ENCODE measurements around the gene CRTC3. TPM values are rescaled to one million over a fixed set of nuclear protein-coding genes. Genes with fewer than 3 reads are reported as not detected.

The CRTC3 gene
- total and polyA plus RNA-seq, 2 of the 13 experiments (the other 11 are each of a cell fraction or from before 2014, with no cell fraction given), result 8.4 to 11.8 TPM

DNA sequence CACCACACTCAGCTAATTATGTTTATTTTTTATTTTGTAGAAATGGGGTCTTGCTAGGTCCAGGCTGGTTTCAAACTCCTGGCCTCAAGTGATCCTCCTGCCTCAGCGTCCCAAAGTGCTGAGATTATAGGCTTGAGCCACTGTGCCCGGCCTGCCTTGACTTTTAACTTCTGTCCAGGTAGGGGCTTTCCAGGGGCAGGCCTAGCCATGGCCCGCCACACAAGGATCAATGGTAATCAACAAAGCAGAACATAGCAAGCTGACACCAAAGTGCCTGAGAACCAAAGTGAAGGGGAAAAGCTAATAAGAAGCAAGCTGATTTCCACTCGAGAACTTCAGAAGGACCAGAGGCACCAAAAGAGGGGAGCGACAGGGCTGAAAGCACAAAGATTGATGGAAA lies 9.4 kb upstream of the CRTC3 start (continued):
- TF ChIP-seq, protein P1, sequence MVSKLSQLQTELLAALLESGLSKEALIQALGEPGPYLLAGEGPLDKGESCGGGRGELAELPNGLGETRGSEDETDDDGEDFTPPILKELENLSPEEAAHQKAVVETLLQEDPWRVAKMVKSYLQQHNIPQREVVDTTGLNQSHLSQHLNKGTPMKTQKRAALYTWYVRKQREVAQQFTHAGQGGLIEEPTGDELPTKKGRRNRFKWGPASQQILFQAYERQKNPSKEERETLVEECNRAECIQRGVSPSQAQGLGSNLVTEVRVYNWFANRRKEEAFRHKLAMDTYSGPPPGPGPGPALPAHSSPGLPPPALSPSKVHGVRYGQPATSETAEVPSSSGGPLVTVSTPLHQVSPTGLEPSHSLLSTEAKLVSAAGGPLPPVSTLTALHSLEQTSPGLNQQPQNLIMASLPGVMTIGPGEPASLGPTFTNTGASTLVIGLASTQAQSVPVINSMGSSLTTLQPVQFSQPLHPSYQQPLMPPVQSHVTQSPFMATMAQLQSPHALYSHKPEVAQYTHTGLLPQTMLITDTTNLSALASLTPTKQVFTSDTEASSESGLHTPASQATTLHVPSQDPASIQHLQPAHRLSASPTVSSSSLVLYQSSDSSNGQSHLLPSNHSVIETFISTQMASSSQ (IDR thresholded peaks at IDR 0.05; ENCODE audit: low read depth), result no peak
- TF ChIP-seq, protein P1 (CRISPR knock-in tag; IDR thresholded peaks at IDR 0.05; ENCODE audit: borderline replicate concordance), result no peak
- no peak for TF ChIP-seq HOXA9 (CRISPR knock-in tag; IDR thresholded peaks at IDR 0.05; ENCODE audit: borderline replicate concordance)
- no peak for TF ChIP-seq SAFB2 (CRISPR knock-in tag; IDR thresholded peaks at IDR 0.05; ENCODE audit: borderline replicate concordance, low read depth)

DNA sequence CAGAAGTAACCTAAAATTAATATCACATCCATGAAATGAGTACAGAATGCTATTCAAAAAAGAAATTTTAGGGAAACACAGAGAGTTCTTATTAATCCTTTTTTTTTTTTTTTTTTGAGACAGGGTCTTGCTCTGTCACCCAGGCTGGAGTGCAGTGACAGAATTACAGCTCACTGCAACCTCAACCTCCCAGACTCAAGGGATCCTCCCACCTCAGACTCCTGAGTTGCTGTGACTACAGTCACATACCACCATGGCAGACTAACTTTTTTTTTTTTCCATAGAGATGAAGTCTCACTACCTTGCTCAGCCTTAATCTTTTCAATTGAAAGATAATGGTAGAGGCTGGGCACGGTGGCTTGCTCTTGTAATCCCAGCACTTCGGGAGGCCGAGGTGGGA lies 6.3 kb upstream of the CRTC3 start:
- Histone ChIP-seq H3K27me3 (ENCODE audit: control insufficient read depth in 1 of 2, insufficient read depth in 2 of 2, low read length in 2 of 2) (peaks cover 0 to 12% of the 10 kb centered on the region in 2 experiments; a peak in 2 of 5 replicates), H2AFZ (ENCODE audit: low read length) (no peak overlapping the region), H3K79me2 (ENCODE audit: insufficient read depth, low read length) (no peaks in the 10 kb centered on the region), H3K9ac (ENCODE audit: insufficient read depth, low read depth, low read length) (no peak overlapping the region), H3K4me1 (ENCODE audit: insufficient read depth, low read length) (no peaks in the 10 kb centered on the region; the same call in 1 of the 2 replicates), H3K36me3 (replicated peaks in 1 of 2; ENCODE audit: control insufficient read depth in 1 of 2, insufficient read depth in 2 of 2, low read length in 2 of 2) (no peaks in the 10 kb centered on the region), H4K20me1 (ENCODE audit: insufficient read depth, low read length) (no peaks in the 10 kb centered on the region), H3K27ac (ENCODE audit: extremely low read length, insufficient read depth, low read length) (no peak overlapping the region), H3K9me3 (ENCODE audit: low read length) (no peaks in the 10 kb centered on the region), H3K4me2 (ENCODE audit: low read depth, low read length) (no peak overlapping the region), H3K4me3 (replicated peaks in 1 of 3; ENCODE audit: insufficient read depth in 1 of 3, low read depth in 2 of 3, low read length in 3 of 3) (no peak overlapping the region)
- no peak for FAIRE-seq
- ATAC-seq, result no peak
- CTCF ChIA-PET (ENCODE audit: low intra/inter-chr PET ratio, low total read pairs), result no interaction called here
- no TSS peak for BruUV-seq (replicated peaks)
- 33% methylated on average over 3 of the region's 3 CpGs for WGBS (ENCODE audit: low lambda C conversion rate)
- intact Hi-C loops (cut with micrococcal nuclease; ENCODE audit: unreplicated experiment) (no loop called here), in situ Hi-C loops (cut with HindIII; ENCODE audit: extremely low pct_ligation_motif_present, low pct_unique_long_range_greater_than_20kb) (no loop called here)
- POLR2A ChIA-PET, result no interaction called here
- DNase-seq (ENCODE audit: low spot score), result no peak
- no peak for TF ChIP-seq ZNF710 (CRISPR knock-in tag; IDR thresholded peaks at IDR 0.05; ENCODE audit: borderline replicate concordance)
- TF ChIP-seq, protein P2, sequence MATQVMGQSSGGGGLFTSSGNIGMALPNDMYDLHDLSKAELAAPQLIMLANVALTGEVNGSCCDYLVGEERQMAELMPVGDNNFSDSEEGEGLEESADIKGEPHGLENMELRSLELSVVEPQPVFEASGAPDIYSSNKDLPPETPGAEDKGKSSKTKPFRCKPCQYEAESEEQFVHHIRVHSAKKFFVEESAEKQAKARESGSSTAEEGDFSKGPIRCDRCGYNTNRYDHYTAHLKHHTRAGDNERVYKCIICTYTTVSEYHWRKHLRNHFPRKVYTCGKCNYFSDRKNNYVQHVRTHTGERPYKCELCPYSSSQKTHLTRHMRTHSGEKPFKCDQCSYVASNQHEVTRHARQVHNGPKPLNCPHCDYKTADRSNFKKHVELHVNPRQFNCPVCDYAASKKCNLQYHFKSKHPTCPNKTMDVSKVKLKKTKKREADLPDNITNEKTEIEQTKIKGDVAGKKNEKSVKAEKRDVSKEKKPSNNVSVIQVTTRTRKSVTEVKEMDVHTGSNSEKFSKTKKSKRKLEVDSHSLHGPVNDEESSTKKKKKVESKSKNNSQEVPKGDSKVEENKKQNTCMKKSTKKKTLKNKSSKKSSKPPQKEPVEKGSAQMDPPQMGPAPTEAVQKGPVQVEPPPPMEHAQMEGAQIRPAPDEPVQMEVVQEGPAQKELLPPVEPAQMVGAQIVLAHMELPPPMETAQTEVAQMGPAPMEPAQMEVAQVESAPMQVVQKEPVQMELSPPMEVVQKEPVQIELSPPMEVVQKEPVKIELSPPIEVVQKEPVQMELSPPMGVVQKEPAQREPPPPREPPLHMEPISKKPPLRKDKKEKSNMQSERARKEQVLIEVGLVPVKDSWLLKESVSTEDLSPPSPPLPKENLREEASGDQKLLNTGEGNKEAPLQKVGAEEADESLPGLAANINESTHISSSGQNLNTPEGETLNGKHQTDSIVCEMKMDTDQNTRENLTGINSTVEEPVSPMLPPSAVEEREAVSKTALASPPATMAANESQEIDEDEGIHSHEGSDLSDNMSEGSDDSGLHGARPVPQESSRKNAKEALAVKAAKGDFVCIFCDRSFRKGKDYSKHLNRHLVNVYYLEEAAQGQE (IDR thresholded peaks at IDR 0.05; ENCODE audit: borderline replicate concordance in 1 of 2, low read depth in 1 of 2, low read length in 2 of 2), result no peak
- TF ChIP-seq NRL (CRISPR knock-in tag; IDR thresholded peaks at IDR 0.05; ENCODE audit: borderline replicate concordance), result no peak
- no peak for TF ChIP-seq PITX1 (CRISPR knock-in tag; IDR thresholded peaks at IDR 0.05)
- no peak for TF ChIP-seq SOX5 (CRISPR knock-in tag; IDR thresholded peaks at IDR 0.05; ENCODE audit: borderline replicate concordance)
- TF ChIP-seq PTBP1 (IDR thresholded peaks at IDR 0.05; ENCODE audit: low read depth, low read length, poor library complexity, severe bottlenecking), result no peak
- TF ChIP-seq MEF2D (CRISPR knock-in tag; IDR thresholded peaks at IDR 0.05), result no peak
- no peak for TF ChIP-seq GTF3A (CRISPR knock-in tag; conservative IDR thresholded peaks at IDR 0.05)
- no peak for TF ChIP-seq SP1 (IDR thresholded peaks at IDR 0.05)
- no peak for TF ChIP-seq SP1 (CRISPR knock-in tag; IDR thresholded peaks at IDR 0.05)
